MM.1S (cell line): ENCODE data around the gene PRR9.

Experiments used
- CTCF ChIP-seq: fragments of 300-600 bp; sonication (generic); IDR thresholded peaks from 2 replicates; pipeline ENCODE4 v1.5.1; 2016; ENCODE audit warnings: antibody characterized with exemption, low read length, mixed read lengths
- EZH2 ChIP-seq: fragments of 300-600 bp; sonication (generic); optimal IDR thresholded peaks from 2 replicates; pipeline ENCODE3; 2017; ENCODE audit warnings: low read depth, mild to moderate bottlenecking, antibody characterized with exemption, low read length, mixed read lengths
- EZH2phosphoT487 ChIP-seq: fragments of 300-600 bp; sonication (generic); IDR thresholded peaks from 2 replicates; pipeline ENCODE4 v1.6.1; 2018; ENCODE audit warnings: antibody characterized with exemption, low read length

GRCh38 chr1:153262070-153262366, 44.6 kb downstream of the PRR9 start:
- no peak for TF ChIP-seq CTCF
- no peak for TF ChIP-seq EZH2phosphoT487
- no peak for TF ChIP-seq EZH2
